ENCODE measurements around the gene ENDOU.
A peak's percentile ranks its signal among the peaks of the same experiment; 100 is the strongest.

Gene ENDOU

GRCh38 chr12:47717443-47718193 lies 7.7 kb downstream of the ENDOU start:
- peak; percentile 80 for DNase-seq

- DNase-seq: no peak
Measured at GRCh38 chr12:47717046-47717442, 8.2 kb downstream of the ENDOU start.

GRCh38 chr12:47715877-47716548 lies 9.3 kb downstream of the ENDOU start:
- DNase-seq: no peak

DNA sequence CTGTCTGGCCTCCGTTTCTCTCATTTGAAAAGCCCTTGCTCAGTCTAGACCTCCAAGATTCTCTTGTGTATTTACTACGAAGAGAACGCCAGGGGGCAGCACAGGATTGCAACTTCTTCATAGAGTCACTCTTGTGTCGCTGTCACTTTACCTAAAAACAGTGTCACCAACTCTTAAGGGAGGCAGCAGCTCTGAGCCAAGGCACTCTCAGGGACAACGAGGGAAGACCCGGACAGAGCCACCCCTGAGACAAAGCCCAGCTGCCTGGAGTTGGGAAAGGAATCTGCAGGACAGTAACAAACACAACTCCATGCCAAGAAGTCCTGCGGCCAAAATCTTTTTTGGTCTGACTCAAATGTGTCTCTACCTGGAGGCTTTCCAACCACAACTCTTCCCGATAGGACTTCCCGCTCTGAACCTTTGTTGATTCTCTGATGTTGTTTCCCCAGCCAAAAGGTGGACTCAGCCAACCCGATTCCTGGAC lies 9.9 kb downstream of the ENDOU start:
- peak; percentile 92 for DNase-seq

DNA sequence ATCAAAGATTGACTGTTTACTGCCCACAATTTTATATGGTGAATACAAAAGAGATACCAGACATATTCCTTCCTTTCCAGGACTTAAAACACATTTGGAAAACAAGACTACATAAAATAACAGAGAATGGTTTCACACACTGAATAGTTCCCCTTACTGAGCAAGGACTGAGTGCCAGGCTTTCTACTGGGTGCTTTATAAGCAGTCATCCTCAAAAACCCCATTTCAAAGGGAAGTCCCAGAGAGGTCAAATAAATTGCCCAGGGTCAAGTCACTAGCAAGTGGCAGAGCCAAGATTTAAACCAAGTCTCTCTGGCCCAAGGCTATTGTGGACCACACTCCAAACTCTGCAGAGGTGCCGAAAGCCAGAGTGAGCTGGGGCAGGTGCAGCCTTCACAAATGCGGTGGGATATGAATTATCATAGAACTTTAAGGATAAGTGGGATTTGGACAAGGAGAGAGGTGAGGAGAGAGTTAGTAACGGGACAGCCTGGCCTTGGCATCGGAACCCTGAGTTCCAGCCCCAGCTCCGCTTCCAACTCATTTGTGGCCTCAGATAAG lies 10.4 kb downstream of the ENDOU start:
- DNase-seq: no peak

DNA sequence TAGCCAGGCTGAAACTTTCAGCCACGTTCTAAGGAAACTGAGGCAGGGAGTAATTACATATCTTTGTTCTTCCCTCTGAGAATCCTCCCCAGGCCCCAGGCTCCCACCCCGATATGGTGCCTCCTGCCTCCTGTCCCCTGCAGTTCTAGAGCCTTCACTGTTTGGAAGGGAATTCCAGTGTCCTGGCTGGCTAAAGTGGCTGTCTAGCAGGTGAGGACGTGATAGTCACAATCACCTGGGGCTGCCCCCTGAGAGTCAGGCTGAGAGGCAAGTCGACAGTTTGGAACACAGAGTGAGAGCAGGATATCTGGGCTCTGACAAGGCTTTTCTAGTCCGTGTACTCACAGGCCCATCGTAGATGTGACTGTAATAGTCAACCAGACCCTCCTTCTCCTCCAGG lies 13.1 kb downstream of the ENDOU start:
- no peak for DNase-seq

- no peak for DNase-seq
Measured at GRCh38 chr12:47711448-47711847, 13.8 kb downstream of the ENDOU start.

DNA sequence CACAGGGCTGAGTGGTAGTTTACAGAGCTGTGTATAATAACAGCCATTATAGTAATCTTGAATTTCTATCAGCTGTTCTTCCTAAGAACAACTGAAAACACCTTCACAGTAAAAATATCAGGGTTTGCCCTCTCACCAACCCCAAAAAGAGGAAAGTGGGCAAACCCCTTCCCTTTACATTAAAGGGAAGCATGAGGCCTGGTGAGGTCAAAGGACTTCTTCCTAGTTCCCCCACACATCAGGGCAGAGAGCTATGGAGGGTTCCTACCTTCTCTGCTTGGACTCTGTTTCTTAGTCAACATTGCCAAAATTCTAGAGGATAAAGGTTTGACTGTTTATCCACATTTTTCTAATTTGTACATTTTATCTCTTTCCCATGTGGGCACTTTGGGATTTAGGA lies 15.0 kb downstream of the ENDOU start:
- DNase-seq: no peak

- no peak for DNase-seq
Measured at GRCh38 chr12:47709671-47710070, 15.6 kb downstream of the ENDOU start.

GRCh38 chr12:47709237-47709636 lies 16.1 kb downstream of the ENDOU start:
- DNase-seq: no peak

DNA sequence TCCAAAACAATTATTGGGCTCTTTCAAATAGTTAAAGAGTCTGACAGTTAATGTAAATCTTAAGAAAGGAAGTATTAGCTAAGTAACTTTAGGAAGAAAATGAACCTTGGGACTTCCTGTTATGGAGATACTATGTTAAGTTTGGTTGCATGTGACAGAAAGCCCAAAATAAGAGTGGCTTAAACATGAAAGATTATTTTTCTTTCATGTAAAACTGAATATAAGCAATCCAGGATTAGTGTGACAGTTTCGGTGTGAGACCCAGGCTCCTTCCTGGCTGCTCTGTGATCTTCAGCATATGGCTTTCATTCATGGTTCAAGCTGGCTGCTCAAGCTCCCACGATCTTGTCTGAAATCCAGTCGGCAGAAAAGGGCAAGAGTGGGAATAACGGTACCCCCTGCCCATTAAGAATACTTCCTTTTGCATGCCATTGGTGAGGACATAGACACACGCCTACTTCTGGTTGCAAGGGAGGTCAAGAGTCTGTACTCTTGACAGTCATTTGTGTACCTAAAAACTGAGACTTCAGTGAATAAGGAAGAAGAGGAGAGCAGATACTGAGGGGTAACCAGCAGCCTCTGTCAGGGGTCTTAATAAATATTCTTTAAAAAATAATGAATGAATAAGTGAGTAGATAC lies 17.3 kb downstream of the ENDOU start:
- no peak for DNase-seq

DNA sequence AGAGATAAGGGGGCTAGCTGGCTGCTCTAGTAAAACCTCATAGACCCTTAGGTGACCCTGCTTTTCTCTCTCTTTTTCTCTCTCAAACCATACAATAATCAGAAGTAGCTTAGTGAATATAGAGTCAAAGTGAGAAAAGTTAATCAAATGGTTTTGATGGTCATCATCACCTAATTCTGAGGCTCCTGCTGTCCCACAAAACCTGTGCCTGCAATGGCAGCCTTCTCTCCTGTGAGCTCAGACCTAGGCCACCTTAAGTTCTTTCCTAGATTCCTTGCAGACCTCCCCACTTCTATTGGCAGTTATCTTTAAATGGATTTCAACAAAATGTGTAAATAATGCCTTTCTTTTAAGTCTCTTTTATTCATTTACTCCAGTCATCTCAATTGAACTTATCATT lies 17.9 kb downstream of the ENDOU start:
- no peak for DNase-seq

GRCh38 chr12:47705566-47706425 lies 19.5 kb downstream of the ENDOU start, which contains the start of gene RPAP3:
RPAP3 (minus strand) TSS chr12:47706030; CDS start chr12:47702840, 3,190 bp downstream.
- peak; percentile 94 for DNase-seq

DNA sequence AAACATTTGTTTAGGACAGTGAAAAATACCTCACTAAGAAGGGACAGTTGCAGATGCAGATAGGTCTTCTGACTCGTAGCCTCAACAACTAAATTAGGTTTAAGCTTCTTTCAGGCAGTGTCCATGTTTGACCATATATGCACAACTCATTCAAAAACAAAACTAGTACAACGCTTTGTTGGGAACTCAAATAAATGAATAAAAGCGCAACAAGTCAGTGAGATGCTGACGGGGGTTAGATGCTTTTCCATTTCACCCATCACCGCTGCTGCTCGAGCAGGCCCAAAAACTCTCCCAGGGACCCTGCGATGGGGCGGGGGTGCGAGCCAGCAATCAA lies 20.1 kb downstream of the ENDOU start:
- DNase-seq: no peak

GRCh38 chr12:47704719-47705118 lies 20.6 kb downstream of the ENDOU start:
- DNase-seq: no peak

DNA sequence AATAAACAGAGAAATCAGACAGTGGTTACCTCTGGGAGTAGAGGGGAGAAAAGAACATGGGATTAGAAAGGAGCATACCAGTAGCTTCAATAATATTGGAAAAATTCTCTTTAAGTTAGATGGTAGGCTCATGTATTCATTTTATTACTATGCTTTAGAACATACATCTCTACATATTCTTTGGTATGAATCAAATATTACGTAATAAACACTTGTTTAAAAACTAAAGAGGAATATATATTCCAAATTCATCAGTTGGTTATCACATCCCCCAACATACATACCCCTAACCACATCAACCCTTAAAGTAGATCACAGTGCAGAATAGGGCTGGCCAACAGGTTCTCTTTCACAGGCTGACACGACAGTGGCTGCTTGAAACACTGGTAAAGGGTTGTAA lies 25.0 kb downstream of the ENDOU start:
- DNase-seq: no peak

DNA sequence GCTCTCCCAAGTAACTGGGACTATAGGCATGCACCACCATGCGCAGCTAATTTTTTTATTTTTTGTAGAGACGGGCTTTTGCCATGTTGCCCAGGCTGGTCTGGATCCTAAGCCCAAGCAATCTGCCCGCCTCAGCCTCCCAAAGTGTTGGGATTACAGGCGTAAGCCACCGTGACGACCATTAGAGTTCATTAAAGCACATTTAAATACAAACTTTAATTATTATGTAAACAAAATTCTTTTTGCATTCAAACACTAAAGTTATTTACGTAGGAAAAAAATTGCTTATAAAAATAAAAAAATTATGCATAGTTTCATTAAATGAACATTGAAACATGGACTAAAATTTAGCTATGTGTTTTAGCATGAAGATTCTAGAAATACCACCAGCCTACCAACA lies 26.7 kb downstream of the ENDOU start:
- no peak for DNase-seq

DNA sequence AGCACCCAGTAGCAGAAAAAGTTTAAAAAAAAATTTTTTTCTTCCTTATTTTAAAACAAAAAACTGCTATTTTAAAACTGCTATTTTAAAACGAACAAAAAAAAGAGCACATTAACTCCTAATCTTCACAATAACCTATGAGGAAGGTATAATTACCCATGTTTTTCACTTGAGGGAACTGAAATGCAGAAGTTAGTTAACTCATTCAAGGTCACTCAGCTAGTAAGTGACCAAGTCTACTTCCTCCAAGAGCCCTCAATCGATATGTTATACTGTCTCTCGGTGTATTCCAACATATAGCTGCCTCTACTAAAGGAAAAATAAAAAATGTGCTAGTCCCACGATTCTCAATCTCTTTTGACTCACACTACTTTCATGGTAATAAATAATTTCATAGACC lies 27.2 kb downstream of the ENDOU start:
- DNase-seq: no peak

GRCh38 chr12:47689215-47689614 lies 36.1 kb downstream of the ENDOU start:
- no peak for DNase-seq

DNA sequence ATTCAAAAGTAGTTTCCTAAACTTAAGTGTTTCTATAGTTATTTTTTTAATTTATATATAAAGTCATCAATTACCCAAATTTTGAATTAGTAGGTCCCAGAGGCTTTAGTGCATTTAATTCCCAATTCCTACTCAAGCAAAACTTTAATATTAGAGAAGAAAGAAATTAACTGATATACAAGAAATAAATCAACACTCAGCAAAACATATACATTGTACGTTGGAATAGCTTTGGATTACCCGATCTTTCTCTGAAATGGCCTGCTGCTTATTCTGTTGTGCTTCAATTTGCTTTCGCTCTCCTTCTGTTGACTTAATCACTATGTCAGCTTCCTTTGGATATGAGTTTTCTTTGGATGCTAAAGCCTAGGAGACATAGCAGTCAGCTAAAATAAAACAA lies 37.7 kb downstream of the ENDOU start:
- DNase-seq: no peak

DNA sequence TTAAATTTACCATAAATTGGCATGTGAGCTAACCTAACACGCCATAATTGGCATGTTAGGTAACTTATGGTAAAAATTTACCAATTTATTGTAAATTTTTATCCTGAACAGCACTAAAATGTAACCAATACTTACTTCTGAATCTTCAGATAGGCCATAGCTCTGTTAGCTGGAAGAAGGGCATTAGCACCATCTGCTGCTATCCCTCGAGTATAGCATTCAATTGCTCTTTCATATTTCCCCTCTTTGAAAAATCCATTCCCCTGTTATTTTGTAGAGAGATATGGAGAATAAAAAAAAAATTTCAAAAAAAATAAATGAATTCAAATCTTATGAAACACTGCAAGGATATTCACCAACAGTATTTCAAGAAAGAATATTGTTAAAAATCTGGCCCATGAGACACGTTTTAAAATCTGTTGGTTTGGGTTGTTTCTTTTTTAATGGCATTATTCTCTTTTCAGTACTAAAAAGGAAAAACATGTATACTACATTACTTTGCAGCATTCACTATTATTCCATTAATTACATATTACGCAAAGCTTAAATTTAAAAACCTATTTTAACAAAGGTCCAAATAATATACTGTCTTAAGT lies 38.5 kb downstream of the ENDOU start:
- DNase-seq: peak; percentile 55

DNA sequence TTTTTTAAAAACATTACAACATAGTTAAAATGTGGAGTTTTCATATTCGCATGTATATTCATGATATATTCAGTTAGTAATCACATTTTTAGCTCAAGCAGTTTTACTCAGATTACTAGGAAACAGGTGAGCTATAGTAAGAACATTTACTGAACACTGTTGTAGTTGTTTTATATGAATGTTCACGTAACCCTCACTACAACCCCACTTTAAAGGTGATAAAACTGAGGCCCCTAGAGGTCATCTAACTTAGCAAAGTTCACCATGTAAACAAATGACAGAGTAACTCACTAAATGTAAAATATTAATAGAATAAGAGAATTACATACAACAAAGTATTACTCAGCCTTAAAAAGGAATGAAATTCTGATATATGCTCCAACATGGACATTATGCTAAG lies 45.5 kb downstream of the ENDOU start:
- DNase-seq: no peak

Measured in hematopoietic multipotent progenitor cell treated with erythropoietin and hydrocortisone succinate and interleukin-3 and kit ligand, for 8 days (in vitro differentiated cells).